ENCODE measurements around the gene IQSEC1. TPM values are rescaled to one million over a fixed set of nuclear protein-coding genes. Genes with fewer than 3 reads are reported as not detected.

IQSEC1 gene
- total and polyA plus RNA-seq, 2 experiments from 2014 or later: 21.2 to 24.7 TPM

DNA sequence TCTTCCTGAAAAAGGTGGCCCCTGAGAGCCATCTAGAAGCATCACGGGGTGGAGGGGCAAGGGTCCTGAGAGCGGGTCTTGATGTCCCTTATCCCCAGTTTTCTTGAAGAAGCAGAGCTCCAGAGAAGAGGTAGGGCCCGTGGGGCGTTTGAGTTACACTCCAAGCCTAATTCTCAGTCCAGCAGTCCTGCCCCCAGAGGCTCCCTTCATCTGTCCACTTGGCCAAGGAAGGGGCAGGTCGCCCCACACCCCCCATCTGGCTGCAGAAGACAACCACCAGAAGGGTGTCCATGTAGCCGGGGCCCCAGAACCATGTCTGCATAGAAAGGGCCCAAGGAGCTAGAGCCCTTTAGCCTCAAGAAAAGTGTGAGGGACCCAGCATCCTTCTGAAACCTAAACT is 206.4 kb downstream of the IQSEC1 start:
- no peak overlapping the region for H3K27ac ChIP-seq
- no peaks in the 10 kb centered on the region for H3K79me2 ChIP-seq
- H3K27me3 ChIP-seq: no peaks in the 10 kb centered on the region
- no peak overlapping the region for H2AFZ ChIP-seq
- no peaks in the 10 kb centered on the region for H3K9me2 ChIP-seq (replicated peaks; ENCODE audit: insufficient read depth)
- WGBS (ENCODE audit: low lambda C conversion rate, missing lambda C conversion rate): 86% methylated on average over 6 of the region's 6 CpGs
- DNase-seq (ENCODE audit: low spot score): no peak
- no peaks in the 10 kb centered on the region for H3K36me3 ChIP-seq (replicated peaks; ENCODE audit: insufficient read depth, low read depth)
- H3K9me3 ChIP-seq (ENCODE audit: low read depth): no peaks in the 10 kb centered on the region
- no peak overlapping the region for H3K4me3 ChIP-seq
- H4K20me1 ChIP-seq (ENCODE audit: insufficient read depth, poor library complexity, severe bottlenecking): no peaks in the 10 kb centered on the region
- TF ChIP-seq EZH2phosphoT487 (IDR thresholded peaks at IDR 0.05; ENCODE audit: low read depth, severe bottlenecking, unreplicated experiment): no peak
- TF ChIP-seq CTCF (IDR thresholded peaks at IDR 0.05; ENCODE audit: poor library complexity): no peak
- no peak for TF ChIP-seq EZH2 (IDR thresholded peaks at IDR 0.05; ENCODE audit: borderline replicate concordance)
- peaks cover 12% of the 10 kb centered on the region for H3K4me1 ChIP-seq (ENCODE audit: insufficient read depth)
- H3K4me2 ChIP-seq: no peak overlapping the region

DNA sequence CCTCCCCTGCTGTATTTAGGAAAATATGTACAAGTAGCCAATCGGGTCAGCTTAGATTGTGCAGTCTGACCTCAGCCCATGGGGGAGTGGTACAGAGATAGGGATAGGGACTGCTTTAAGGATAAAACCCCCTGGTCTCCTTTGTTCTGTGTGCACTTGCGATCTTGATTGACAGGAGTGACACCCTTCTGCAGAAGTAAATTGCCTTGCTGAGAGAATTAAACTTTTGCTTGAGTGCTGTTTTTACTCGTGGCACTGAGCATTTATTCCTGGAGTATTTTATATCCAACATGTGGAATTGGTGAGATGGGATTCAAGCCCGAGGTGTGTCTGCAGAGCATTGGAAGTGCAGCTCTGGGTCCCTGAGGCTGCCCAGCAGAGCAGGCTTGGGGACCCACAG is 208.0 kb downstream of the IQSEC1 start:
- WGBS (ENCODE audit: low lambda C conversion rate, missing lambda C conversion rate): 64% methylated on average over 4 of the region's 4 CpGs
- no peaks in the 10 kb centered on the region for H3K9me3 ChIP-seq (ENCODE audit: low read depth)
- H3K36me3 ChIP-seq (replicated peaks; ENCODE audit: insufficient read depth, low read depth): no peaks in the 10 kb centered on the region
- H2AFZ ChIP-seq: no peak overlapping the region
- H3K4me1 ChIP-seq (ENCODE audit: insufficient read depth): peaks cover 12% of the 10 kb centered on the region
- no peak overlapping the region for H3K27ac ChIP-seq
- no peak for DNase-seq (ENCODE audit: low spot score)
- no peaks in the 10 kb centered on the region for H3K27me3 ChIP-seq
- no peaks in the 10 kb centered on the region for H3K9me2 ChIP-seq (replicated peaks; ENCODE audit: insufficient read depth)
- TF ChIP-seq EZH2phosphoT487 (IDR thresholded peaks at IDR 0.05; ENCODE audit: low read depth, severe bottlenecking, unreplicated experiment) (no peak), EZH2 (IDR thresholded peaks at IDR 0.05; ENCODE audit: borderline replicate concordance) (no peak), CTCF (IDR thresholded peaks at IDR 0.05; ENCODE audit: poor library complexity) (no peak)
- H3K4me2 ChIP-seq: no peak overlapping the region
- H4K20me1 ChIP-seq (ENCODE audit: insufficient read depth, poor library complexity, severe bottlenecking): no peaks in the 10 kb centered on the region
- H3K79me2 ChIP-seq: no peaks in the 10 kb centered on the region
- no peak overlapping the region for H3K4me3 ChIP-seq

DNA sequence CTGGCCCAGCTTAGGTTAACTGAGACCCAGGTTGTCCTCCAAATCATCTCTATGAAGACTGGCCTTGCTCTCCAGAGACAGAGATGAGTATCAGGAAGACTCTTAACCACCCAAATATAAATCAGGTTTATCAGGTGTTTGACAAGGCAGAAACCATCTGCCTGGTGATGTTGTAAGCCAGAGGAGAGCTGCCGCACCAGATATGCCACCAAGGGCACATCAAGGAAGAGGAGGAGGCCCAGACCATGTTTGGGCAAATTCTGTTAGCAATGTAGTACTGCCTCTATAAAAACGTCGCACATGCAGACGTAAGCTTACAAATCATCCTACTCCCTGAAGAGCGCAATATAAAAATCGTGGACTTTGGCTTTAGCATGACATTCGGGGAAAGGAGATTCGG is 210.8 kb downstream of the IQSEC1 start:
- Histone ChIP-seq H4K20me1 (ENCODE audit: insufficient read depth, poor library complexity, severe bottlenecking) (no peaks in the 10 kb centered on the region), H2AFZ (no peak overlapping the region), H3K79me2 (no peaks in the 10 kb centered on the region), H3K36me3 (replicated peaks; ENCODE audit: insufficient read depth, low read depth) (no peaks in the 10 kb centered on the region), H3K4me3 (no peak overlapping the region), H3K27me3 (no peaks in the 10 kb centered on the region), H3K27ac (no peak overlapping the region), H3K9me3 (ENCODE audit: low read depth) (no peaks in the 10 kb centered on the region), H3K4me1 (ENCODE audit: insufficient read depth) (no peaks in the 10 kb centered on the region), H3K4me2 (no peak overlapping the region), H3K9me2 (replicated peaks; ENCODE audit: insufficient read depth) (no peaks in the 10 kb centered on the region)
- no peak for DNase-seq (ENCODE audit: low spot score)
- WGBS (ENCODE audit: low lambda C conversion rate, missing lambda C conversion rate): 91% methylated on average over 8 of the region's 8 CpGs
- TF ChIP-seq EZH2phosphoT487 (IDR thresholded peaks at IDR 0.05; ENCODE audit: low read depth, severe bottlenecking, unreplicated experiment): no peak

- H4K20me1 ChIP-seq (ENCODE audit: insufficient read depth, poor library complexity, severe bottlenecking): no peaks in the 10 kb centered on the region
- no peaks in the 10 kb centered on the region for H3K79me2 ChIP-seq
- H3K4me2 ChIP-seq: no peak overlapping the region
- no peak overlapping the region for H2AFZ ChIP-seq
- TF ChIP-seq CTCF (IDR thresholded peaks at IDR 0.05; ENCODE audit: poor library complexity) (no peak), EZH2phosphoT487 (IDR thresholded peaks at IDR 0.05; ENCODE audit: low read depth, severe bottlenecking, unreplicated experiment) (no peak), EZH2 (IDR thresholded peaks at IDR 0.05; ENCODE audit: borderline replicate concordance) (no peak)
- H3K27ac ChIP-seq: no peak overlapping the region
- no peak for DNase-seq (ENCODE audit: low spot score)
- H3K9me3 ChIP-seq (ENCODE audit: low read depth): no peaks in the 10 kb centered on the region
- H3K36me3 ChIP-seq (replicated peaks; ENCODE audit: insufficient read depth, low read depth): no peaks in the 10 kb centered on the region
- H3K4me1 ChIP-seq (ENCODE audit: insufficient read depth): no peaks in the 10 kb centered on the region
- H3K9me2 ChIP-seq (replicated peaks; ENCODE audit: insufficient read depth): no peaks in the 10 kb centered on the region
- H3K4me3 ChIP-seq: no peak overlapping the region
- 86% methylated on average over 5 of the region's 5 CpGs for whole genome bisulfite sequencing (ENCODE audit: low lambda C conversion rate, missing lambda C conversion rate)
- no peaks in the 10 kb centered on the region for H3K27me3 ChIP-seq
These were observed 211.6 kb downstream of the IQSEC1 start for GRCh38 chr3:12861611-12862010.

Data from hepatocyte (in vitro differentiated cells).